Erythroblast (primary cell): Measurements from ENCODE around the gene UTP3.

Experiments used
- GATA1 ChIP-seq: IDR thresholded peaks from 2 replicates; pipeline ENCODE4 v1.6.1; 2011; ENCODE audit warnings: low read depth, mild to moderate bottlenecking, control low read depth, low read length, moderate library complexity
- POLR2A ChIP-seq: IDR thresholded peaks from 2 replicates; pipeline ENCODE4 v1.6.1; 2011; ENCODE audit warnings: mild to moderate bottlenecking, low read length

DNA sequence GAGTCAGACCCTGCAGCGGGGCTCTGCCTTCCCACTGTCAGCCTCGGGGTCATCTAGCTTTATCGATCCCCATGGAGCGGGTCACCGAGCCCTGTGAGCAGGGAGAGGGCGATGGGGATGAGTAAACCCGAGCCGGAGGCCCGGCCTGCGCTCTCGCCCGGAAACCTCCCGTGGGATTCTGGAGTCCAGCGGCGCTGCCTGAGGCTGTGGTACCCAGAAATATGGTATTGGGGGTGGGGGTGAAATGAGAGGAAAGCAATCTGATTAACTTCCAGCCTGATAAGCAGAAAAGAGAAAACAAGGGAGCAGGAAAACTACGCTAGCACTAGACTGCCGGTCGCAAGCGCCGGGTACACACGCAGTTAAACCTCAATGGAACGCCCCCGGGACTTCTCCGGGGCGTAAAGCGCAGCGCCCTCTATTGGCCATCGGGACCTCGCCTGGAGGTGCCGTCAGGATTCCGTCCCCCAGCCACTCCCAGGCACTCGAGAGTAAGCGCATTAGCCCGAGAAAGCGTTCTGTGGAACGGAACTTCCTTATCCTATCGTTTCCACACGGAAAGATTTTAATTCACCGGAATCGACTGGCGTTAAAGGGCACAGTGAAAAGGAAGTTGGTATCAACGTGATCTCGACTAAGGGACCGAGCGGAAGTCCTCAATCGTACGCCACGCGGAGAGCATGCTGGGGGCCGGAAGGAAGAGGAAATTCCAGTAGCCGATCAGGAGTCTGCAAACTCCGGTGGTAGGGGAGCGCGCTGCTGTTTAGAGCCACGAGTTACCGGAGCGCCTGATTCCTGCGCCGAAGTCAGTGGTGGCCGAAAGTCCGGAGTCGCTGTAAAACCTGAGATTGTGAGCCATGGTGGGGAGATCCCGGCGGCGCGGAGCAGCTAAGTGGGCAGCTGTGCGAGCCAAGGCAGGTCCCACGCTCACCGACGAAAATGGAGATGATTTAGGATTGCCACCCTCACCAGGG lies at the start of gene UTP3:
- TF ChIP-seq POLR2A (peak; percentile 92), GATA1 (peak; percentile 48)
